Myocyte (in vitro differentiated cells): ENCODE measurements around the gene ERG. TPM values are rescaled to one million over a fixed set of nuclear protein-coding genes. Genes with fewer than 3 reads are reported as not detected.

Experiments used
- DNase-seq: peaks from one replicate; pipeline ENCODE4 v3.0.0-alpha.2; 2012; ENCODE audit warnings: low read depth
- polyA plus RNA-seq: library from polyadenylated mRNA; unstranded; fragments of >200 nt; gene quantifications from one replicate; pipeline ENCODE4 v1.2.1, GENCODE V29; 2012; ENCODE audit warnings: missing spikeins
- total RNA-seq: library from RNA; depleted of rRNA; stranded (reverse); fragments of >200 nt; gene quantifications from 2 replicates; pipeline ENCODE4 v1.2.3, GENCODE V29; 2014

ERG gene, protein sequence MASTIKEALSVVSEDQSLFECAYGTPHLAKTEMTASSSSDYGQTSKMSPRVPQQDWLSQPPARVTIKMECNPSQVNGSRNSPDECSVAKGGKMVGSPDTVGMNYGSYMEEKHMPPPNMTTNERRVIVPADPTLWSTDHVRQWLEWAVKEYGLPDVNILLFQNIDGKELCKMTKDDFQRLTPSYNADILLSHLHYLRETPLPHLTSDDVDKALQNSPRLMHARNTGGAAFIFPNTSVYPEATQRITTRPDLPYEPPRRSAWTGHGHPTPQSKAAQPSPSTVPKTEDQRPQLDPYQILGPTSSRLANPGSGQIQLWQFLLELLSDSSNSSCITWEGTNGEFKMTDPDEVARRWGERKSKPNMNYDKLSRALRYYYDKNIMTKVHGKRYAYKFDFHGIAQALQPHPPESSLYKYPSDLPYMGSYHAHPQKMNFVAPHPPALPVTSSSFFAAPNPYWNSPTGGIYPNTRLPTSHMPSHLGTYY
- 1.4 TPM in 1 of 2 replicates, not detected in the other for total RNA-seq
- 0.47 TPM for polyA plus RNA-seq

DNA sequence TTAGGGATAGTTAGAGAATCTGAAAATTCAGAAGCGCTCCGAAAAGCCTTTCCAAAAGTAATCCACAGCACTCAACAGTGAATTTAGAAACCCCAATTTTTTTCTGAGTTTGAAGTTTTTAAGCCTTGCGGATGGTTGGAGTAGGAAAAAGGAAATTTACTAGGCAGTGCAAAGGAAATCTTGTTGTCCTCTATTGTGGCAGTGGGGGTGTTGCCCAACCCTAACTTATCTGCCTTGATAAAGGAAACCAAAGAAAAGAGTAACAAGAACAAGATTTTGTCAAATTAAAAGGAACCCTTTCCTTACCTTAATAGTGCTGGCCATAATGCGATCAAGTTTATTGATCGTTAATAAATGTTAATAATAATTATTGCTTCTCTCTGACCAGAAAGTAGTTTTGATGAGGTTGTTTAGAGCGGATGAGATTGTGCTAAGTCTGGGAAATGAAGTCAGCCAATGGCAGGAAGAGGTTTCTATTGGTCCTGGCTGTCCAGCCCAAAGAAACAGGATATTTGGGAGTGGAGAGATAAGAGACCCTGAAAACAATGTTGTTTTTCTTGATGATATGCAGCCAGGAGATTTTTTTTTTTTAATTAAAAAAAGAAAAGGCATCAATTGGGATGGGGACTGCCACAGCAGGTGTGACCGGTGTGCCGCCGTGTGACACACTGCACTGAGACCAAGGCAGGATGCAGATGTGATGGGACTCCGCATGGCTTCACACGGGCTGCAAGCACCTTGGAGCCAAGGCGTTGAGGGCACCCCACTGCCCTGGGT, at the start of gene ERG:
Gene ERG, minus strand, starts transcription at position 421 of the 777 bp plus-strand sequence. Its CDS starts 97 bp downstream, at position 324.
- no peak for DNase-seq

DNA sequence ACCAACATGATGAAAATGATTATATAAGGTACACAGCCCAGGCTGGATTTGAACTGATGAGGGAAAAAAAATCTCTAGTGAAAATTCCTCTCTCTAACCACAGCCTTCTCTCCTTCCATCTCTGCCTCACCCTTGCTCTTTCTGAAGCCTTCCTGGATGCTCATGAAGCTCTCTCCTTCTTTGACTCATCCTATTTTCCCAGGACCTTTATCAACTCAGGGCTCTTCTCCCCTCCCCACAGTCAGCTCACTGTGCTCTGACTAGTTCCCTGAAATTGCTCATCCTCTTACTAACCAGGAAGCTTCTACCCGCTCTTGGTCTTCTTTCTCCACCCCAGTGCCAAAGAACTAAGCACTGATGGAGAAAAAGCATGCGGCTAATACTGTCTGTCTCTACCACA, 46.4 kb upstream of the ERG start:
- no peak for DNase-seq

DNA sequence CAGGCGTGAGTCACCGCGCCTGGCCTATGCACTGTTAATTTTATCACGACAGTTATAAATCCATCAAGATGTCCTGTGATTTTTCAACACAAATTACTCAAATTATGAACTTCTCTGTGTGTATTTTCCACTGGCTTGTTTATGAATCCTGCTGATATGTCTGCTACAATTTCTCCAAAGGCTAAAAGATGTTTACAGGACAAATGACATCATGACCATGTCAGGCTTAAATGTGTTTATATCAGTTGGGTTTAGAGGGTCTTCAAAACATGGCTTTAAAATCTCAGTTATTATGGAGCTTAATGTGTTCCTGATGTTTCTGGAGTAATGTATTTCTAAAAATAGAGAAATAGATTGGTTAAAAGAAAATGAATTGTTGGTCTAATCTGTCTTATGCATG, 44.0 kb upstream of the ERG start:
- DNase-seq, result no peak

DNA sequence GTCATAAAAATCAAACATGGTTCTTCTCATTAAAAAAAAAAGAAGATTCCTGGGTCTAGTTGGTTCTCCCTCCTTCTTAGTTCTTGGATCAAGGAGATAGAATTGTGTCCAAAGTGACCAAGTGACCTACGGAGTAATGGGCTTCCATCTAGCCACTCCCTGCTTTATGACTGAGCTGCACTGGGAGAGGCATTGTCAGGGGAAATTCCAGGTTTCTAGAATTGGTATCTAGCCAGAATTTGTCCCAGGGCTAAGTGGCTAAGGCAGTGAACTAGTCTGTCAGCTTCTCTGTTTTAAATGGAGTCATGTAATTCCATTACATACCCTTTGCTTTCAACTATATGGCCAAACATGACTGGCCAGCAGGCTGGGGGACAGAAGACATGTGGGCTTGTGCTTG, 40.1 kb upstream of the ERG start:
- no peak for DNase-seq

DNA sequence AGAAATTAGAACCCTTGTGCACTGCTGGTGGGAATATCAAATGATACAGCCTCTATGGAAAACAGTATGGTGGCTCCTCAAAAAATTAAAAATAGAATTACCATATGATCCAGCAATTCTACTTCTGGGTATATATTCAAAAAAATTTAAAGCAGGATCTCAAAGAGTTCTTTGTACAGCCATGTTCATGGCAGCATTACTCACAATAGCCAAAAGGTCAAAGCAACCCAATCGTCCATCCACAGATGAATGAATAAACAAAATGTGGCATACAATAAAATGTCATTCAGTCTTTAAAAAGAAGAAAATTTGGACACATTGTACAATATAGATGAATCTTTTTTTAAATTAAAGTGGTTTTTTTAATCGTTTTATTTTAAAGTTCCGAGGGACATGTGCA, 36.3 kb upstream of the ERG start:
- no peak for DNase-seq

DNA sequence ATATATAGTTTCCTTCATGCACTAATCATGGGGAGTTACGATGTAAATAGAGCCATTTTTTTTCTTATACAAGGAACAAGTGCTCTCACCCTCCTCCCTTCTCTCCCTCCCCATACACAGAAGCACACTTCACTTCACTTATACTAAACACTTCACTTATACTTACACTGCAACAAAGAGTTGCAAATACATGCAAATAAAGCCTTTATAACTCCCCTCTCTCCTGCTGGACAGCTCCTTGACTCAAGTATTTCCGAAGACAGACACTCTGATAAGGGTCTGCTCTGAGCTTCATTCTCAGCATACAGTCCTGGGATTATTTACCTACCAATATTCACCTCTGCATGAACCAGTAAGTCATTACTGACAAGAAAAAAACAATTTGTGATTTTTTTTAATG, 35.6 kb upstream of the ERG start:
- DNase-seq, result no peak

DNA sequence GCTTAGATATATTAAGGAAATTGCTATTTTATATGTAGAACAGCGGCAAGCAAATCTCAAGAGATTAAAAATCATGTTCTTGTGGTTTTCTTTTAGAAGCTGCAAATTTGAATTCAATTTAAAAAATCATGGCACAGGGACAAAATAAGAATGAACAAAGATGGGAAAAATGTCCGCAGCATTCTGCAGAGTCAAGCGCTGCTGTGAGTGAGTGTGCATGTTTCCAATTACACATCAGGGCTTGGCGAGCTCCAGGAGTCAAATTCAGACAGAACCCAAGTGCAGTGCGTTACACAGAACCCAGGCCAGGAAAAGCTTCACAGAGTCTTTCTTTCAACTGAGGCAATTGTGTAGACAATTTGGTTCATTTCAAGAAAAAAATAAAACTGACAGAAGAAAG, 33.3 kb upstream of the ERG start:
- DNase-seq, result peak; percentile 10

DNA sequence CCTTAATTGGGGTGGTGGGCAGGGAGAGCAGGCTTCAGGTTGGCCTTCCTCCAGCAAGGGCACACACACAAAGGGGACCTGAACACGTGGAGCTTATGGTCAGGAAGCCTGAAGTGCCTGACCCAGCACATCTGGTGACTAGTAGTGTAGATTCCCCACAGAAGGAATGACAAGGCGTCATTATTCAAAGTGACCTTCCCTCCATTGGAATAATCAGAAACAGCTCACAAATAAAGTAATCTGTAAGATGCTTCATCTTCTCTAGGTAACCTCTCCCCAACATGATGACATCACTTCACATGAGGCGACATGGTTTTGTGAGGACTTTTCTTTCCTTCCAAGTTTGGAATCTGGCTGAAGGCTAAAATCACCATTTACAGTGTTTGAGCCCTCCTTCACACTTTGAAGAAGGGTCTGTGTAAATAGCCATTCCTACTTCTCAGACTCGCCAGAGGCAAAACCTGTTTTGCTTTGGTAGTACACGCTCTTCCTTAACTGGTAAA, 32.8 kb upstream of the ERG start:
- no peak for DNase-seq

DNA sequence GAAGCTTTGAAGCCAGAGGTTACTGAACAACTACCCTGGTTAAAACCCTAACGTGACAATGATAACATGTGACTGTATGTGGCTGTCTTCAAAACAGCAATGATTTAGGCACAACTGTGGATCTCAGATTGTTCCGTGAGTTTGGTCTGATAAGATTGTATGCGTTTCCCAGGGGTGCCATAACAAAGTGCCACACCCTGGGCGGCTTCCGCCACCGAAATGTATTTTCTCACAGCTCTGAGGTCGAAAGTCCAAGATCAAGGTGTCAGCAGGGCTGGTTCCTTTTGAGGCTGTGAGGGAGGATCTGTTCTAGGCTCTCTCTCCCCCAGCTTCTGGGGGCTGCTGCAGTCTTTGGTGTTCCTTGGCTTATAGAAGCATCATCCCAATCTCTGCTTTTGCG, 29.5 kb upstream of the ERG start:
- DNase-seq, result no peak

DNA sequence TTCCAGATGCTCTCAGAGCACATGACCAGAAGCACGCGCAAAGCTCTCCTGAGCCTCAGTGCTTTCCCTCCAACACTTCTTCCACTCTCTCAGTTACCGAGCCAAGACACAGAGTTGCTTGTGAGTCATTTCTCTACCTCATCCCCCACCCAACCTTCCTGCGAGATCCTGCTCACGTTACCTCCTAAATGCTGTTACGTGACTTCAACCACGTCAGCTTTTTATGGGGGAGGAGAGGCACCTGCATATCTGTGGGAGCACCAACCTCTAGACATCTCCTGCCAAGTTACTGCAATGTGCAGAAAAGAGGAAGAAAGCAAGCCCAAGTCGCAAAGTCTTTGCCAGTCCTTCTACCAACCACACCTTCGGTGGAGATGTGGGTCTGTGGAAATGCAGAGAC, 27.2 kb upstream of the ERG start:
- DNase-seq, result no peak

DNA sequence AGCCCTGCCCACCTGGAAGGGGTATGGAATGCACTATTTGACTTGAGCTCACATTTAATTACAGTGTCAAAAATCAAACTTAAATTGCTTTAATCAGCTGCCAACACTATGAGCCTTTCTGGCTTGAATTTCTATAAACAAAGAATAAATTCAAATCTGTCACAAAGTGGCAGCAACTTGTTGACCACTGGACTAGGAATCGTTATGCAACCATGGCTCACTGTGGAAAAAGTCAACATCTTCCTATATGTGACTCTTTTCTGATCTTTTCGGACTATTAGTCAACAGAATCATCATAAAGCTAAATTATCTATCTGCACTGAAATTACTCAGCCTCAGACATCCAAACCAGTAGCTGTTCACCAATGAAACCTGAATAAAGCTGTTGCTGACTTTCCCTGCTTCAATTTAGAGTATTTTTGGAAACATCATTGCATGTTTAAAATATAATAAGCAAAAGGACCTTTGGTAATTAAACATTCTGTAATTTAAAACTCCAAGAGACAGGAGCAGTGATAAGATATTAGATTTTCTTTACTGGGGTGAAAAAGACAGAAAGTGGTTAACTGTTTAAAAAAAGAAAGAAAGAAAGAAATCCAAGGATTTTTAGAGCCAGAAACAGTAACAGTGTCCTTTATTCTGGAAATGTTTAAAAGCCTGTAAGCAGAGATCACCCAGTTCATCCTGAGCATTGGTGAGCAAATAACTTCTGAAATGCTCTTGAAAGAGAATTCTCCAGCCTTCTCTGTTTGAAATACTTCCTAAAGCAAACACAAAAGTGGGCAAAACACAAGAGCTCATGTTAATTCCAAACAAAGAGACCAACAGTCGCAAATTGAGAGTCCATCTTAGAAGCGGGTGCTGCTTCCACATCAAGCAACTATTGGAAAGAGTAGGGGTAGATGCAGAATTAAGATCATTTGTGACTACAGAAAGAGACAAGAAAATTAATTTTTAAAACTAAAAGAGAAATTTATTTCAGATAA, 26.2 kb upstream of the ERG start:
- DNase-seq, result no peak

DNA sequence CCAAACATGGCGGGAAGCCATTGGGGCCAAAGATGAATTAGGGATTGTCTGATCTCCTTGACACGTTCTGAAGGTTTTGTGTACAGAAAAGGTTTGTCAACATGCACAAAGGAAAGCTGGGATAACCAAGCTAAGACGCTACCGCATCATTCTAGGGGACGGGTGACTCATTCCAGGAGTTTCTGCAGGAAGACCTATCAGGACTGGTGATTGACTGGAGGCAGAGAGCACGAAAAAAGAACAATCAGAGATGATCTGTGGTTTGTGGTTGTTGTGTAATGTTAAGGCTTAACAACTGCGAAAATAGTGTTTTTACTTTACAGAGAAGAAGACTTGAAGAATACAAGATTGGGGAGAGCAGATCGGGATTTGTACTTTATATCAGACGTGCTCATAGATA, 22.2 kb upstream of the ERG start:
- DNase-seq, result no peak

DNA sequence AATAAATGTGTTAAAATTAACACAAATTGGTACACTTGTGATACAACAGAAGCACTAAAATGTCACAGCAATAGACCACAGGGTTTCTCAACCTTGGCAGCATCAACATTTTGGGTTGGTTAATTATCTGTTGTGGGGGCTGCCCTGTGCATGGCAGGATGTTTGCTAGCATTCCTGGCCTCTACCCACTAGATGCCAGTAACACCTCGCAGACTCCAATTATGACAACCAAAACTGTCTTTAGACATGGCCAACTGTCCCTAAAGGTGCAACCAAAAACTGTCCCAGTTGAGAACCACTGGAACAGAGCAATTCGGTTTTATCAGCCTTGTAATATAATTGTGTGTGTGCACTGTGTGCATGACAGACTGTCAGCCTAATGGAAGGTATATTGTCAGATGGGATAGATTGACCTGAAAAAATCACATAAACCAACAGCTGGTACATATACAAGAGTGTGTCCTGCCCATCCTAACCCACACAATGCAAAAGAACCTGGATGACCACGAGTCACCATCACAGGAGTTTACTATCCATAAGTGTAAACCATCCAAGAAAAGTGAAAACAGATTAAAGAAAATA, 13.5 kb upstream of the ERG start:
- no peak for DNase-seq

DNA sequence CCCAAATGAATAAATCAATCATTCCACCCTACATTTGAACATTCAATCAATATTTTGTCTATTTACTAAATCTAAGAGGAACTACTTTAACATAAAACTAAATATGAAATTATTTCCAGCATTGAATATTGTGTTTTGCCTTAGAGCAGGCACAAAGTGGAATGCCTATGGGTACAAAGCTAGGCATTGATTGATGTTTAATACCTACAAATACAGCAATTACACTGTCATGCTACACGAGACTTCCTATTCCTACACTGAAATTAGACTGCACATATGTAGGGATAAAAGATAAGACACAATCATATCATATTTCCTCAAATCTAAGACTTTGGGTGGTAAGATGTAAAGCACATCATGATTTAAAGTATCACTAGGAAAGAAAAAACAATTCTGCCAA, 12.9 kb upstream of the ERG start:
- no peak for DNase-seq

DNA sequence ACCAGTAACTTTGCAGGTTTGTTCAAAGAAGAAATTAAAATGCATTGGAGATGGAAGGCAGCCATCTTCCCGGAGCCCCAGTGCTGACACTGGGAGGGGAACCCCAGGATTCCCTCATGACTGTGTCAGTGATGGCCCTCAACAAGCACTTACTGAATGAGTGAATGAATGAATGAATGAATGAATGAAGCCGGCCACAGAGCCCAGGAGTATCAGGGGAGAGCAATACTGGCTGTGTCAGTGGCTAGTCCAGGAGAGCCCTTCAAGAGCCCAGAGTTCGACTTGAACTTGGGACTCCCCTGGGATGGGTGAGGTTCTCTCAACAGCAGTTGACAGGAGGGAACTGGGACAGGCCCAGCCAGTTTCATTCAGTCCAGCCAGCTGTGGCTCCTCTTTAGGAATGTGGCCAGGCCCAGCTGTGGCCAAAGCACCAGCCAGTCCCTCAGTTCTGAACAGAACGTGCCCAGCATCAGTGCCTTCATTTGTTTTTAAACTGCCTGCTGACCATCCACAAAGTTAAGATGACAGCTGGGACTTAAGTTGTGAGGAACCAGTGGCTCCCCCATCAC, 9.2 kb upstream of the ERG start:
- peak; percentile 3 for DNase-seq

DNA sequence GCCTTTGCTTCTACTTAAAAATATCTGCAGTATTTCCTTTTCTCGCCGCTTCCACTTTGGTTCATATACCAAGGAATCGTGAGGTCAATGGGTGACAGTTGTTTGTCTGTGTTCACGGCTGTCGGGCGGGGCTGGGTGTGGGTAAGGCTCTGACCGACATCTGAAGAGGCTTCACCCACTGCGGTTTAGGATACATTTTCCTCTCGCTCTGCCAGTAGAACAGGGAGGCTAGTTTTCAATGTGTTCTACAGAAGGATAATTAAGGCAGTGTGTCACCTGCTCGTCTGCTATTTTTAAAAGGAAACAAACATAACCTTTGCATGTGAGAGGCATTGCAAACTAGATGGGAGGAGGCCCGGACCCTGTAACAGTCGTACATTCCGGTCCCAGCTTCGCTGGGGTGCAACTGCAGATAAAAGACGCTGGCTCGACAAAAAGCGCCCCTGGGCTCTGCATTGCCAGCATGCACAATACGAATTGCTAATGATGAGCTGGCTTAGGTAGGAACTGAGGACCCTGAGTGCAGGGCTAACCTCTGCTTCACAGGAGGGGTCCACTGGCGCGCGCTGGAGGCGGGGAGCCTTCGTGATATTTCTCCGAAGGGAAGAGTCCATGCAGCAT, 8.5 kb upstream of the ERG start:
- no peak for DNase-seq

DNA sequence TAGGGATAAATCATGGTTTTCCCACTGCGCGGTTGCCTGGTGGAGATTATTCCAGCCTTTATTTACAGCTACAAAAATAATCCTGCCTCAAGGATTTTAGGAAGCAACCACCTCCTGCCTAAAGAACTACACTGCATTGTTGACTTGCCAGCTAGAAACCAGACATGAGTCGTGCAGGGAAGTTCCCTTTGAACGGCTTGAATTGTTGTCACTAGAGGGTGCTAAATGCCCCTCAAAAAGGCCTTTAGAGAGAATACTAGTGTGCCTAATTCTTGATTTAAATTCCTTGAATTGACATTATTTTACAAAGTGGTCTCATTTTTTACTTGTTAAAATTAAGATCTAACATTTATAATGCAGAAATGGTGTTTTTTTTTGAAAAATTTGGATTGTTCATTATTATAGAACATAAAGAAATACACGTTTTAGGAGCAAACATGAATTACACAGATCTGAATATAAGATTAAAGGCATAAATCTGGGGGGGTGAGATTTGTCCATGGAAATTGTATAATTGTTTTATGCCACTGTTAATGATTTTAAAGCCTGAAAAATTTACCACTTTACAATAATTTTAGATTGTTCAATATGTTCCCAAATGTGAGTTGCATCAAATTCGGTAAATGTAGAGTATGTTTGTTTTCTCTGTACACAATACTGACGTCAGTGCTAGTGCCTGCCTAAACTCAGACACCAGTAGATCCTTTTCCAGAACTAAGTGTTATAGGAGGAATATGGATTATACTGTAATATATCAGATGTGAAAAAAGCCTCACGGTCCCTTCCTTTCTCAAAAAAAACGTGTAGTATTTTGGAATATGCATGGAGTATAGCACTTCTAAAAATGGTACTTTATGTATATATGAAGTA, 7.6 kb upstream of the ERG start:
- peak; percentile 75 for DNase-seq

DNA sequence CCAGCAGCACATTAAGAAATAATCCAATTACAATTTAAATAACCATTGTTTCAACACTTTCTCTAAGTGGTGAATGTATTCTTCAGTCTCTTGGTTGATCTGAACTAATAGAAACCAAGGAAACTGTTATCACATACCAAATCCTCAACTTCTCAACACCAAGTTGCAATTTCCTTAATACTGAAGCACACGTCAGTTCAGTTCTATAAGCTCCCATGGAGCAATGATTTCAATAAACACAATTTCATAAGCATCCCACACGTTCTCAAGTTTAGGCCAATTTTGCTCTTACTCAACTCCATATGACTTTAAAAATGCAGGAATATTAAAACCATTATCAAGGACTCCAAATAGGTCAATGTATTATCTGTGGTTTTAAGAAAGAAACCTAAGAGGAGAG, 5.8 kb upstream of the ERG start:
- DNase-seq, result no peak

DNA sequence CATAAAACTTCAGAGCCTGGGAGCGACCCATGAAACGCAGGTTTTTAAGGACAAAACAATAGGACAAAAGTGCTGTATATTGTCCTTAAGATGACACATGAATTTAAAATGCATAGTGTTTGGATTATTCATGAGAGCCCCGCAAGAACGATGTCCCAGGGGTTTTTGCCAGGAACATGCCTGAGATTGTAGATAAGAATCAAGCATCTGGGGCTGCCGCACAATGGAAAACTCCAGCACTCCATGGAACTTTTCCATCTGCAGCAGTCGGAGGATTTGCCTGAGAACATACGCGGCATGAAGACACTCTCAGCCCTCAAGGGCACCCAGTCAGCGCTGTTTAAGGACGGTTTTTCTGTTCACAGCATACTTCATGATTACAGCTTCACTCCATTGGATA, 5.3 kb upstream of the ERG start:
- no peak for DNase-seq
